Prostate gland (tissue), 2 donors: Measurements from ENCODE around the gene POLE2. TPM values are rescaled to one million over a fixed set of nuclear protein-coding genes. Genes with fewer than 3 reads are reported as not detected.

Source experiments
- DNase-seq: peaks from one replicate; pipeline ENCODE4 v3.0.0-alpha.2; 2019; ENCODE audit warnings: low spot score
- H3K27ac ChIP-seq, 2 donors: fragments of 200-600 bp; sonication (generic); 2 replicates each; pipeline ENCODE4 v1.5.1; 2017 to 2019
- H3K27me3 ChIP-seq: fragments of 200-600 bp; sonication (generic); replicated peaks from 2 replicates; pipeline ENCODE4 v1.5.1; 2019; ENCODE audit not compliant: insufficient read depth
- H3K36me3 ChIP-seq, 2 donors: fragments of 200-600 bp; sonication (generic); 1 replicate in 1 of 2; 2 replicates in 1 of 2; pipeline versions ENCODE4 v1.5.1 to v1.8.1; 2017 to 2019
- H3K4me1 ChIP-seq: fragments of 200-600 bp; sonication (generic); replicated peaks from 2 replicates; pipeline ENCODE4 v1.5.1; 2019
- H3K4me3 ChIP-seq, 2 donors: fragments of 200-600 bp; sonication (generic); 2 replicates each; pipeline ENCODE4 v1.5.1; 2017 to 2019
- H3K9me3 ChIP-seq: fragments of 200-600 bp; sonication (generic); 2 replicates; pipeline ENCODE4 v1.5.1; 2017
- POLR2A ChIP-seq: fragments of 450-650 bp; IDR thresholded peaks from one replicate; pipeline ENCODE4 v1.6.1; 2016; ENCODE audit warnings: antibody characterized with exemption, mild to moderate bottlenecking
- POLR2AphosphoS5 ChIP-seq: sonication (generic); formaldehyde crosslinking; IDR thresholded peaks from one replicate; pipeline ENCODE4 v1.6.1; 2017; ENCODE audit warnings: antibody characterized with exemption
- WGBS: methylation state at CpG from one replicate; pipeline ENCODE4 v1.1.5; 2018; 5-methylcytosine and 5-hydroxymethylcytosine counted together
- intact Hi-C: fragments of 100-400 bp; cut with DNase I; formaldehyde crosslinking; loops from one replicate; pipeline ENCODE4 v1.14.2; 2022
- total RNA-seq, 2 donors: library from RNA; depleted of rRNA; stranded (reverse); fragments of >200 nt; gene quantifications; one replicate each; pipeline ENCODE4 v1.1.0, GENCODE V29; 2016
- TF ChIP-seq, protein P1 (sequence below), 4 experiments: fragments of 200-600 bp in 2 of 4; fragments of 450-650 bp in 2 of 4; sonication (generic) in 2 of 4; IDR thresholded peaks; 1 replicate in 3 of 4; 2 replicates in 1 of 4; pipeline ENCODE4 v1.5.1; 2016 to 2019; ENCODE audit warnings: antibody characterized with exemption in 4 of 4, mild to moderate bottlenecking in 2 of 4, moderate library complexity in 2 of 4

POLE2 gene
- total RNA-seq, 2 donors from 2014 or later, result 3.2 to 5.8 TPM

DNA sequence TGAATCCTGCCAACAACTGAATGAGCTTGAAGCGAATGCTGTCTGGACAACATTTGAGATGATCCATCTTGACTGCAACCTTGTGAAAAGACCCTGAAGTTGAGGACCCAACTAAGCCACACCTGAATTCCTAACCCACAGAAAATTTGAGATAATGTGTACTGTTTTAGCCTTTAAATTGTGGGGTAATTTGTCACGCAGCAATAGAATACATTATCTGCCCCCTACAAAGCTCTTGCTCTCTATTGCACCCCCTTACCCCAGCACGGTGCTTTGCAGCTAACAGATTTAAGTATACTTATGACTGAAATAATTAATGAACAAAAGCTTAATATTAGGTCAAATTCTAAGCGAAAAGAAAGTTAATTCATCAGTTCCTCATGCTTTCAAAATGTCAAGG is 1.6 kb downstream of the POLE2 start:
- Histone ChIP-seq H3K4me3 (no peak overlapping the region), H3K36me3 (no peaks in the 10 kb centered on the region), H3K27me3 (no peaks in the 10 kb centered on the region), H3K4me1 (no peaks in the 10 kb centered on the region), H3K27ac (no peak overlapping the region), H3K9me3 (no peaks in the 10 kb centered on the region)
- TF ChIP-seq POLR2A, result no peak
- TF ChIP-seq, protein P1, sequence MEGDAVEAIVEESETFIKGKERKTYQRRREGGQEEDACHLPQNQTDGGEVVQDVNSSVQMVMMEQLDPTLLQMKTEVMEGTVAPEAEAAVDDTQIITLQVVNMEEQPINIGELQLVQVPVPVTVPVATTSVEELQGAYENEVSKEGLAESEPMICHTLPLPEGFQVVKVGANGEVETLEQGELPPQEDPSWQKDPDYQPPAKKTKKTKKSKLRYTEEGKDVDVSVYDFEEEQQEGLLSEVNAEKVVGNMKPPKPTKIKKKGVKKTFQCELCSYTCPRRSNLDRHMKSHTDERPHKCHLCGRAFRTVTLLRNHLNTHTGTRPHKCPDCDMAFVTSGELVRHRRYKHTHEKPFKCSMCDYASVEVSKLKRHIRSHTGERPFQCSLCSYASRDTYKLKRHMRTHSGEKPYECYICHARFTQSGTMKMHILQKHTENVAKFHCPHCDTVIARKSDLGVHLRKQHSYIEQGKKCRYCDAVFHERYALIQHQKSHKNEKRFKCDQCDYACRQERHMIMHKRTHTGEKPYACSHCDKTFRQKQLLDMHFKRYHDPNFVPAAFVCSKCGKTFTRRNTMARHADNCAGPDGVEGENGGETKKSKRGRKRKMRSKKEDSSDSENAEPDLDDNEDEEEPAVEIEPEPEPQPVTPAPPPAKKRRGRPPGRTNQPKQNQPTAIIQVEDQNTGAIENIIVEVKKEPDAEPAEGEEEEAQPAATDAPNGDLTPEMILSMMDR (IDR thresholded peaks at IDR 0.05), result no peak
- no peak for TF ChIP-seq POLR2AphosphoS5
- intact Hi-C loops, result no loop called here
- no peak for DNase-seq
- 95% methylated on average over 4 of the region's 4 CpGs for WGBS

GRCh38 chr14:49679271-49679670 is 8.7 kb downstream of the POLE2 start:
- no peaks in the 10 kb centered on the region for H3K4me1 ChIP-seq
- no peaks in the 10 kb centered on the region for H3K27me3 ChIP-seq
- no peak overlapping the region for H3K27ac ChIP-seq
- H3K9me3 ChIP-seq, result no peaks in the 10 kb centered on the region
- DNase-seq, result no peak
- TF ChIP-seq POLR2AphosphoS5 (no peak), POLR2A (no peak)
- TF ChIP-seq, protein P1 (IDR thresholded peaks at IDR 0.05), result no peak
- no peak overlapping the region for H3K4me3 ChIP-seq
- intact Hi-C loops, result no loop called here
- H3K36me3 ChIP-seq, result no peaks in the 10 kb centered on the region
- WGBS, result 53% methylated on average over 2 of the region's 2 CpGs

- Histone ChIP-seq H3K4me1 (no peaks in the 10 kb centered on the region), H3K4me3 (no peak overlapping the region), H3K36me3 (no peaks in the 10 kb centered on the region), H3K27ac (no peak overlapping the region), H3K27me3 (no peaks in the 10 kb centered on the region), H3K9me3 (no peaks in the 10 kb centered on the region)
- 97% methylated on average over 4 of the region's 4 CpGs for WGBS
- TF ChIP-seq, protein P1 (IDR thresholded peaks at IDR 0.05), result no peak
- TF ChIP-seq POLR2A (no peak), POLR2AphosphoS5 (no peak)
- DNase-seq, result no peak
- intact Hi-C loops, result no loop called here
These were observed 10.4 kb downstream of the POLE2 start for GRCh38 chr14:49677643-49678042.

DNA sequence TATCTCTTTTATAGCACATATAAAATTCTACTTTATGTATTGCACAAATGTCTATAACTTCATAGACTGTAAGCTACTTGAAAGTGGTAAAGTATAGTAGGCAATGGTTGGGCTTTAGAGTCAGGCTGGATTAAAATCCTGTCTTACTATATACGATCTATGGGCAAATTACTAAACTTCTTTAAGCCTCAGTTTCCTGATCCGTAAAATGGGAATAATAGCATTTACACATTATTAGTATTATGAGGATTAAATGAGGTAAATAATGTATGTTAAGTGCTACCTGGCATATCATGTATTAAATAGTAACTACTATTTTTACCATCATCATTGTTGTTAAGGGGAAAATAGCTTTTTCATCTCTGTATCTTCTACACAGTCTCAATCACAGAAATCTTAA is 14.4 kb downstream of the POLE2 start:
- Histone ChIP-seq H3K4me1 (no peaks in the 10 kb centered on the region), H3K36me3 (no peaks in the 10 kb centered on the region), H3K4me3 (no peak overlapping the region), H3K27me3 (no peaks in the 10 kb centered on the region), H3K27ac (no peak overlapping the region), H3K9me3 (no peaks in the 10 kb centered on the region)
- TF ChIP-seq, protein P1 (IDR thresholded peaks at IDR 0.05), result no peak
- TF ChIP-seq POLR2AphosphoS5 (no peak), POLR2A (no peak)
- no peak for DNase-seq
- WGBS, result 97% methylated on average over 2 of the region's 2 CpGs
- intact Hi-C loops, result no loop called here

- no peak overlapping the region for H3K27ac ChIP-seq
- no peak for TF ChIP-seq POLR2A
- TF ChIP-seq POLR2AphosphoS5, result no peak
- TF ChIP-seq, protein P1 (IDR thresholded peaks at IDR 0.05), result no peak
- H3K4me3 ChIP-seq, result no peak overlapping the region
- H3K27me3 ChIP-seq, result no peaks in the 10 kb centered on the region
- no peaks in the 10 kb centered on the region for H3K9me3 ChIP-seq
- DNase-seq, result no peak
- no peaks in the 10 kb centered on the region for H3K4me1 ChIP-seq
- no peaks in the 10 kb centered on the region for H3K36me3 ChIP-seq
- intact Hi-C loops, result no loop called here
These were observed 17.5 kb downstream of the POLE2 start for GRCh38 chr14:49670475-49670874.
